ENCODE data around the gene PDE3A.

DNA sequence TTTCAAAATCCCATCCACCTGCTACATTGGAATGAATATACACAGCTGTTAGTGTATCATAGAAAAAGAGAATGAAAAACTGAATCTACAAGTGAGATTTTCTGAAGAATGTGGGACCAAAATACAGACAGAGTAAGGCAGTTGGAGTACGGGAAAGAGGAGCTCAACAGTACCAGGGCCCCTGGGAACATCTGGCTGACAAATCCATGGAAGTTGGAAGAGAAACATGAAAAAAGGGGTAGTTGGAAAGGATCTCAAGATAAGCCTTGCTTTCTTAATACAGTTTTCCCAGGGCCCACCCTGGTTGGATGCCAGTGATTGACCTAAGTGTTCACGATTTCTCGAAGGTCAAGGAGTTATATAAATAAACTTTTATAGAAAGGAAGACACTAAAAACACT lies 272.8 kb downstream of the PDE3A start:
- TF ChIP-seq POLR2AphosphoS5 (IDR thresholded peaks at IDR 0.05; ENCODE audit: borderline replicate concordance, low read depth, low read length) (no peak), EZH2 (IDR thresholded peaks at IDR 0.05) (no peak), FOXP2 (optimal IDR thresholded peaks at IDR 0.05; ENCODE audit: control extremely low read depth, extremely low read length, insufficient read depth) (no peak)

Measured in SK-N-MC (cell line).